Suprapubic skin (tissue), 4 donors: Measurements from ENCODE around the gene SLC6A1.

Source experiments
- EP300 ChIP-seq: sonication (generic); formaldehyde crosslinking; IDR thresholded peaks from one replicate; pipeline ENCODE4 v1.6.1; 2017; ENCODE audit warnings: antibody characterized with exemption
- POLR2A ChIP-seq, 2 donors: fragments of 450-650 bp; IDR thresholded peaks; one replicate each; pipeline ENCODE4 v1.6.1; 2017; ENCODE audit warnings: antibody characterized with exemption in 2 of 2, mild to moderate bottlenecking in 2 of 2, moderate library complexity in 2 of 2
- POLR2AphosphoS5 ChIP-seq, 3 donors: sonication (generic); formaldehyde crosslinking; IDR thresholded peaks; one replicate each; pipeline ENCODE4 v1.6.1; 2017; ENCODE audit warnings: antibody characterized with exemption in 3 of 3
- TF ChIP-seq, protein P1 (sequence below), 2 donors: fragments of 200-600 bp in 1 of 2; fragments of 450-650 bp in 1 of 2; sonication (generic) in 1 of 2; IDR thresholded peaks; one replicate each; pipeline ENCODE4 v1.5.1; 2016 to 2019; ENCODE audit warnings: antibody characterized with exemption in 2 of 2, mild to moderate bottlenecking in 1 of 2, moderate library complexity in 1 of 2

DNA sequence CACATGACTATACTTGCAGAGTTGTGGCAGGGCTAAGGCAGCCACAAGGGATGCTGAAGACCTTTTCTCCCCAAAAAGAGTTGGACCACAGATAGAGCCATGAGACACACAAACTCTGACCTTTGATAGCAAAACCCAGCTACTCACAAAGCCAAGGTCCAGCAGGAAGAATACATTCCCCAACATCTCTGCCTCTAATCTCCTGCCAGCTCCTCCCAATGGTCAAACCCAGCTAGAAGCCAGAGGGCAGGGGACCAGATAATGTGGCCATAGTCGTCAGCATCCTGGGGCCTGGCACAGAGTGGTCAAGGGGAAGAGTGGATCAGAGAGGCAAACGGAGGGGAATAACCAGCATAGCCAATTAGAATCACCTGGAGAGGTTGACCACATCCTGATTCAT is 28.2 kb downstream of the SLC6A1 start:
- TF ChIP-seq POLR2A (IDR thresholded peaks at IDR 0.05) (no peak), POLR2AphosphoS5 (IDR thresholded peaks at IDR 0.05) (no peak), EP300 (no peak)
- TF ChIP-seq, protein P1, sequence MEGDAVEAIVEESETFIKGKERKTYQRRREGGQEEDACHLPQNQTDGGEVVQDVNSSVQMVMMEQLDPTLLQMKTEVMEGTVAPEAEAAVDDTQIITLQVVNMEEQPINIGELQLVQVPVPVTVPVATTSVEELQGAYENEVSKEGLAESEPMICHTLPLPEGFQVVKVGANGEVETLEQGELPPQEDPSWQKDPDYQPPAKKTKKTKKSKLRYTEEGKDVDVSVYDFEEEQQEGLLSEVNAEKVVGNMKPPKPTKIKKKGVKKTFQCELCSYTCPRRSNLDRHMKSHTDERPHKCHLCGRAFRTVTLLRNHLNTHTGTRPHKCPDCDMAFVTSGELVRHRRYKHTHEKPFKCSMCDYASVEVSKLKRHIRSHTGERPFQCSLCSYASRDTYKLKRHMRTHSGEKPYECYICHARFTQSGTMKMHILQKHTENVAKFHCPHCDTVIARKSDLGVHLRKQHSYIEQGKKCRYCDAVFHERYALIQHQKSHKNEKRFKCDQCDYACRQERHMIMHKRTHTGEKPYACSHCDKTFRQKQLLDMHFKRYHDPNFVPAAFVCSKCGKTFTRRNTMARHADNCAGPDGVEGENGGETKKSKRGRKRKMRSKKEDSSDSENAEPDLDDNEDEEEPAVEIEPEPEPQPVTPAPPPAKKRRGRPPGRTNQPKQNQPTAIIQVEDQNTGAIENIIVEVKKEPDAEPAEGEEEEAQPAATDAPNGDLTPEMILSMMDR (IDR thresholded peaks at IDR 0.05): no peak
